ENCODE data around the gene UNKL. TPM values are rescaled to one million over a fixed set of nuclear protein-coding genes. Genes with fewer than 3 reads are reported as not detected.

The UNKL gene
- total and polyA plus RNA-seq, 2 of the 8 experiments (the other 6 are each of a cell fraction or from before 2014, with no cell fraction given) = 25.1 to 31.8 TPM

GRCh38 chr16:1345651-1346421, 68.7 kb downstream of the UNKL start:
- Histone ChIP-seq H3K4me2 (ENCODE audit: insufficient read depth in 1 of 2, low read depth in 2 of 2, low read length in 2 of 2) (no peak overlapping the region), H3K79me2 (ENCODE audit: control insufficient read depth in 1 of 2, insufficient read depth in 2 of 2, low read length in 2 of 2) (peaks cover 0 to 4% of the 10 kb centered on the region in 2 experiments; a peak in 1 of 4 replicates), H2AFZ (ENCODE audit: low read length) (no peak overlapping the region), H3K36me3 (ENCODE audit: control insufficient read depth in 2 of 4, insufficient read depth in 4 of 4, low read length in 3 of 4) (peaks cover 4 to 9% (median 5%) of the 10 kb centered on the region in 4 experiments; a peak in 4 of 8 replicates), H4K91ac (replicated peaks; ENCODE audit: insufficient read length, low read length) (no peak overlapping the region), H3K27ac (ENCODE audit: low read depth, low read length) (no peak overlapping the region), H3K4ac (replicated peaks; ENCODE audit: insufficient read length, low read depth, low read length) (no peak overlapping the region), H2AK5ac (ENCODE audit: low read depth, low read length) (no peak overlapping the region), H3K23ac (ENCODE audit: insufficient read length) (no peak overlapping the region), H3K56ac (replicated peaks; ENCODE audit: insufficient read length, low read depth, low read length) (no peak overlapping the region), H3K9me3 (ENCODE audit: insufficient read depth in 2 of 2, low read depth in 1 of 2, low read length in 1 of 2) (no peaks in the 10 kb centered on the region), H2BK20ac (ENCODE audit: low read length) (no peak overlapping the region), H2BK15ac (ENCODE audit: low read length) (no peak overlapping the region), H2BK120ac (replicated peaks; ENCODE audit: low read depth, low read length) (no peak overlapping the region), H3K23me2 (ENCODE audit: low read depth, low read length) (peaks cover 4% of the 10 kb centered on the region; the same call in 1 of the 2 replicates), H3K4me3 (ENCODE audit: extremely low read depth in 1 of 4, insufficient read depth in 2 of 4, low read depth in 3 of 4, low read length in 4 of 4) (no peak overlapping the region), H4K8ac (ENCODE audit: extremely low read depth, insufficient read depth, low read length) (peak overlapping the region; percentile 57; the same call in 1 of the 2 replicates), H2BK5ac (ENCODE audit: low read depth, low read length) (no peak overlapping the region), H4K5ac (ENCODE audit: insufficient read length, low read depth, low read length) (no peak overlapping the region), H3K9ac (replicated peaks in 1 of 4; ENCODE audit: extremely low read depth in 1 of 4, low read depth in 3 of 4, low read length in 3 of 4) (no peak overlapping the region), H3K4me1 (replicated peaks in 1 of 4; ENCODE audit: control insufficient read depth in 3 of 4, insufficient read depth in 4 of 4, low read length in 3 of 4) (peaks cover 0 to 15% (median 4%) of the 10 kb centered on the region in 4 experiments; a peak in 5 of 7 replicates), H2BK12ac (ENCODE audit: low read depth, low read length) (no peak overlapping the region), H4K20me1 (replicated peaks in 1 of 2; ENCODE audit: control insufficient read depth in 1 of 2, insufficient read depth in 2 of 2, low read length in 2 of 2) (peaks cover 0 to 11% of the 10 kb centered on the region in 2 experiments), H3K18ac (ENCODE audit: extremely low read depth, low read length) (no peak overlapping the region), H3K79me1 (ENCODE audit: low read depth, low read length) (0 out of 2 replicates have a peak, but pooled peaks cover 2% of the 10 kb centered on the region), H3K27me3 (replicated peaks in 1 of 4; ENCODE audit: control insufficient read depth in 3 of 4, extremely low read depth in 1 of 4, insufficient read depth in 3 of 4, low read length in 3 of 4) (peaks cover 0 to 6% (median 0%) of the 10 kb centered on the region in 4 experiments; a peak in 3 of 7 replicates), H3K14ac (ENCODE audit: insufficient read length) (no peak overlapping the region)
- DNase-seq (ENCODE audit: low read depth in 1 of 2, low spot score in 2 of 2) (no peak), FAIRE-seq (no peak)
- ChIA-PET CTCF (ENCODE audit: partially characterized antibody) (interaction anchor here (0.6 to 11.1 kb wide), 8 partner anchors 9 to 79 kb away, joined by 3 to 52 read pairs (median 5); partner anchors contain the start of gene BAIAP3), POLR2A (ENCODE audit: partially characterized antibody) (interaction anchor here (1.0 to 3.0 kb wide), 6 partner anchors 13 to 76 kb away, joined by 3 to 19 read pairs (median 4); partner anchors contain the start of gene BAIAP3)
- 92% methylated on average over 22 of the region's 31 CpGs; no CpG with 5 or more reads in 1 of the 2 experiments for WGBS, 2 experiments (ENCODE audit: extremely low coverage in 1 of 2, insufficient coverage in 1 of 2, insufficient read length in 1 of 2, insufficient replicate concordance in 2 of 2, low coverage in 1 of 2, low lambda C conversion rate in 2 of 2, missing lambda C conversion rate in 1 of 2)
- TF ChIP-seq SP4 (IDR thresholded peaks at IDR 0.05; ENCODE audit: low read length) (no peak), HDAC6 (IDR thresholded peaks at IDR 0.05; ENCODE audit: low read depth, low read length) (no peak), NANOG (IDR thresholded peaks at IDR 0.05; ENCODE audit: insufficient read depth, low read depth, low read length, poor library complexity, severe bottlenecking) (no peak), SIN3A (conservative IDR thresholded peaks at IDR 0.05 in 1 of 2, IDR thresholded peaks at IDR 0.05 in 1 of 2; ENCODE audit: low read depth in 1 of 2, low read length in 2 of 2) (no peak), POLR2AphosphoS5 (IDR thresholded peaks at IDR 0.05; ENCODE audit: low read depth, low read length) (no peak), RNF2 (IDR thresholded peaks at IDR 0.05; ENCODE audit: borderline replicate concordance, low read depth, low read length, missing control alignments, poor library complexity, severe bottlenecking) (no peak), CHD2 (IDR thresholded peaks at IDR 0.05; ENCODE audit: low read length) (no peak), CTBP2 (IDR thresholded peaks at IDR 0.05; ENCODE audit: borderline replicate concordance, insufficient read depth, insufficient read length, low read length) (no peak)
